GM12891 (cell line): ENCODE results near the gene ARHGEF17.

Experiments
- PAX5 ChIP-seq: IDR thresholded peaks from 2 replicates; pipeline ENCODE4 v1.6.1; 2011; ENCODE audit warnings: low read length, moderate library complexity, mild to moderate bottlenecking; ENCODE audit not compliant: insufficient read depth, severe bottlenecking
- POLR2A ChIP-seq: IDR thresholded peaks from 2 replicates; pipeline ENCODE4 v1.6.1; 2011; ENCODE audit warnings: low read depth, low read length, control low read depth
- POLR2AphosphoS5 ChIP-seq: IDR thresholded peaks from 2 replicates; pipeline ENCODE4 v1.6.1; 2011; ENCODE audit warnings: low read depth, low read length, control low read depth
- SPI1 ChIP-seq: IDR thresholded peaks from 2 replicates; pipeline ENCODE4 v1.6.1; 2011; ENCODE audit warnings: low read depth, low read length, control low read depth
- TAF1 ChIP-seq: IDR thresholded peaks from 2 replicates; pipeline ENCODE4 v1.6.1; 2011; ENCODE audit warnings: low read depth, low read length, control low read depth

DNA sequence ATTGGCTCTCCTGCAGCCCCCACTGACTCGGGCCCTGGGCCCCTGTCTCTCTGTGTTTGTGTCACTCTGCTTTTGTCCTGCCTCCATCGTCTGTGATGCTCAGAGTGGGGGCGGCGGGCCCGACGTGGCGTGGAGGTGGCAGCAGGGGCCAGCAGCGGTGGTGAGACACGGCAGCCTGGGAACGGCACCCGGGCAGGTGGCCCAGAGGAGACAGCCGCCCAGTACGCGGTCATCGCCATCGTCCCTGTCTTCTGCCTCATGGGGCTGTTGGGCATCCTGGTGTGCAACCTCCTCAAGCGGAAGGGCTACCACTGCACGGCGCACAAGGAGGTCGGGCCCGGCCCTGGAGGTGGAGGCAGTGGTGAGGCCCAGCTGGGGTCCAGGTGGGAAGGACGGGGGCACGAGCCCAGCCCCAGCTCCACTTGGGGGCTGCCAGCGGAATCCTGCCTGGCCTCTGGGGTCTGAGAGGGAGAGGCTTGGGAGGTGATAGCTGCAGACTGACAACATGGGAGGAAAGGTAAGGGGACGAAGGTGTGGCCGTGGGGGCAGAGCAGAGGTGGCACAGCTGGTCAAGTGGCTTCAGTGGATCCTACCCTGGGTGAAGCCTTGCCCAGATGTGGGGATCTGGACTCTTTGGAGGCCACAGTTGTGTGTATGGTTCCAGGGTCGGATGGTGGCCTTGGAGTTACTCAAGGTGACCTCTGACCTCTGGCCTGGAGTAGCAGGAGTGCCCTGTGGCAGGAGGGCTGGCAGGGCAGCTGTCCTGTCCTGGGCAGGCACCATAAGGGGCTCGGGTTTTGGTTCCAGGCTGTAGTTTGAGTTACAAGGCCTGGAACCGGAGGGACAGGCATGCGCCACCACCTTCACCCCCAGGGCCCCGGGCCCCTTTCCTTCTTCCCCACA is 84.3 kb downstream of the ARHGEF17 start:
- TF ChIP-seq POLR2A (no peak), POLR2AphosphoS5 (no peak), PAX5 (no peak), TAF1 (no peak), SPI1 (no peak)
